ENCODE data around the gene CHMP1B. TPM values are rescaled to one million over a fixed set of nuclear protein-coding genes. Genes with fewer than 3 reads are reported as not detected.

Gene CHMP1B
- total RNA-seq, 1 donor from 2014 or later, result 50.3 TPM

DNA sequence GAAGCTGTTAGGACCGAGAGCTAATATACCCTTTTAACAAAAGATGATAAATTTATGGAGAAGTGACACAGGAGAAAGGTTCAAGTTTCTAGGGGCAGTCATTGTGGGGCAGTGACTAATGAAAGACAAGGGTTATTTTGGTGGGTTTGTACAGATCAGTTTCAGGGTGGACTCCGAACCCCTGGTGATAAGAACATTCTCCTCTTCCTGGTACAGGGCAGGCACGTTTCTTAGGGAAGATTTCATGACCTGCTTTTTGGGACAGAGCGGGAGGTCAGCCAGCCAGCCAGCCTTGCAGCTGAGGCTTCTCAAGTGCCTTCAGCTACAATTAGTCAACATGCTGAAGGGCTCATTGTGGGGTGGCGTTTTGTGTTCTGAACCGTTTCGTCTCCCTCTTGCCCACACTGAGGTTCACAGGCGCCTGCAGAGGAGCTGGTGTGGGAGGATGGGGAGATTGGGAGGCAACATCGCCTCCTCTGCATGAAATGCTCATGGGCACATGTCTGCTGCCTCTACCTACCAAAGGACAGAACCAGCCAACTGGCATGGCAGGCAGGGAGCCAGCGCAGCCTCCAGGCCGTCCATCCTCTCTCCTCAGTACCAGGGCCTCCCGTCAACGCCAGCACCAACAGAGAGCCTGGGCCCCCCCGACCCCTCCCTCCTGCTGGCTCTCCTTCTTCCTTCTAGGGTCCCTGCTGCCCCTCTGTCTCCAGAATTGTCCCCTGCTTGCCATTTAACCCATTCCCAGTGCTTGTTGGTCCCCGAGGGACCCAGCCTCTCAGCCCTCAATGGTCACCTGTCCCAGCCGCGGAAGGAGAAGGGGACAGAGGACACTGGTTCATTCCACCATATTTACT, 9.6 kb downstream of the CHMP1B start:
- Mint-ChIP-seq H3K9me3 (ENCODE audit: unreplicated experiment) (no peaks in the 10 kb centered on the region), H3K4me3 (ENCODE audit: unreplicated experiment) (no peak overlapping the region), H3K36me3 (ENCODE audit: unreplicated experiment) (no peaks in the 10 kb centered on the region), H3K4me1 (ENCODE audit: unreplicated experiment) (peaks cover 54% of the 10 kb centered on the region), H3K27me3 (ENCODE audit: unreplicated experiment) (peaks cover 5% of the 10 kb centered on the region), H3K27ac (ENCODE audit: unreplicated experiment) (no peak overlapping the region)
- TF ChIP-seq, protein P1, sequence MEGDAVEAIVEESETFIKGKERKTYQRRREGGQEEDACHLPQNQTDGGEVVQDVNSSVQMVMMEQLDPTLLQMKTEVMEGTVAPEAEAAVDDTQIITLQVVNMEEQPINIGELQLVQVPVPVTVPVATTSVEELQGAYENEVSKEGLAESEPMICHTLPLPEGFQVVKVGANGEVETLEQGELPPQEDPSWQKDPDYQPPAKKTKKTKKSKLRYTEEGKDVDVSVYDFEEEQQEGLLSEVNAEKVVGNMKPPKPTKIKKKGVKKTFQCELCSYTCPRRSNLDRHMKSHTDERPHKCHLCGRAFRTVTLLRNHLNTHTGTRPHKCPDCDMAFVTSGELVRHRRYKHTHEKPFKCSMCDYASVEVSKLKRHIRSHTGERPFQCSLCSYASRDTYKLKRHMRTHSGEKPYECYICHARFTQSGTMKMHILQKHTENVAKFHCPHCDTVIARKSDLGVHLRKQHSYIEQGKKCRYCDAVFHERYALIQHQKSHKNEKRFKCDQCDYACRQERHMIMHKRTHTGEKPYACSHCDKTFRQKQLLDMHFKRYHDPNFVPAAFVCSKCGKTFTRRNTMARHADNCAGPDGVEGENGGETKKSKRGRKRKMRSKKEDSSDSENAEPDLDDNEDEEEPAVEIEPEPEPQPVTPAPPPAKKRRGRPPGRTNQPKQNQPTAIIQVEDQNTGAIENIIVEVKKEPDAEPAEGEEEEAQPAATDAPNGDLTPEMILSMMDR (IDR thresholded peaks at IDR 0.05), result no peak
- DNase-seq (ENCODE audit: extremely low spot score, unreplicated experiment), result no peak

DNA sequence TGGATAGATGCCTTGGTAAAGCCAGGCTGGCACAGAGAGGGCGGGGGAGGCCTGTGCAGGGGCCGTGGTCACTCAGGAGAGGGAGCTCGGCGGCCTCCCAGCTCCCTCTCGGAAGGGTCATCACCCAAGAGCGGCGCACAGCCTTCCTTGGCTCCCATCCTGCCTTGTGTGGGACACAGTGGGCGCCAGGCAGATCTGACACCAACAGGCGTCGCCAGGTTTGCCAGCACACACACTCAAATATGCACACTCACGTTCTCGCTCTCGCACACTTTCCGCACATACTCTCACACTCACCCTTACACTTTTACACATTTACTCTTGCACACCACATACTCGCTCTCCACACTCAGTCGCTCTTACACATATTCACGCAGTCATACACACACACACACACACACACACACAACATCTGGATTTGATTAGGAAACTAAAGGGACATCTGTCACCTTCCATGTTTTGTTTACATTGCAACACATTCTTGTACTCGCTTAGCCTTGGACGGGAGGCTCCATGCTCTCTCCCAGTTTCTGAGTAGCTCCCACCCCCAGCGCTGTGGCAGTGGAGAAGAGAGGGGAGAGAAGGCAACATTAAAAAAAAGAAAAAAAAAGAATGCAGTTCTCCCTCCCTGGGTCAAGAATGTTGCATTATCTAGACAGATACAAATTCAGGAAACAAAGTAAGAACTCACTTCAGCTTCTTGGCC, 10.5 kb downstream of the CHMP1B start:
- TF ChIP-seq, protein P1 (IDR thresholded peaks at IDR 0.05), result no peak
- no peaks in the 10 kb centered on the region for H3K36me3 Mint-ChIP-seq (ENCODE audit: unreplicated experiment)
- no peak overlapping the region for H3K4me3 Mint-ChIP-seq (ENCODE audit: unreplicated experiment)
- no peak for DNase-seq (ENCODE audit: extremely low spot score, unreplicated experiment)
- no peaks in the 10 kb centered on the region for H3K9me3 Mint-ChIP-seq (ENCODE audit: unreplicated experiment)
- H3K4me1 Mint-ChIP-seq (ENCODE audit: unreplicated experiment), result peaks cover 45% of the 10 kb centered on the region
- no peak overlapping the region for H3K27ac Mint-ChIP-seq (ENCODE audit: unreplicated experiment)
- peaks cover 5% of the 10 kb centered on the region for H3K27me3 Mint-ChIP-seq (ENCODE audit: unreplicated experiment)

DNA sequence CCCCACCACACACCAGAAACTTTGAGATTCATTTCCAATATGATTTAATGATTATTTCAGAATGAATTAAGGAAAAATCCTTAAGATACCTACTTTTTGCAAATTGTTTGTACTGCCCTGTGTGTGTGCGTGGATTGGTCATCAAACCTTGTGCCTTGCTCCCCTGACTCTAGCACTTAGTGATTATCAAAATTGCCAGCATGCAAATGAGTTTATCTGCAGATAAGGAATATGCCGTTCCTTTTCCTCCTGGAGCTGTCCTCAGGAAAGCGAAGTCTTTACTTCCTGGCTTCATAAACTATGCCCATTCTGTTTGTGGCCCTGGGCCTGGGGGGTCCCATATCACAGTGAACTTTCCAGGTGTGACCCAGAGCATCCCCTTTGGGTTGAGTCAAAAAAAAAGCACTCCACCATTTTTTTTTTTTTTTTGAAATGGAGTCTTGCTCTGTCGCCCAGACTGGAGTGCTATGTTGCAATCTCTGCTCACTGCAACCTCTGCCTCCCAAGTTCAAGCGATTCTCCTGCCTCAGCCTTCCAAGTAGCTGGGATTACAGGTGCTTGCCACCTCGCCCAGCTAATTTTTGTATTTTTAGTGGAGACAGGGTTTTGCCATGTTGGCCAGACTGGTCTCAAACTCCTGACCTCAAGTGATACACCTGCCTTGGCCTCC, 11.4 kb downstream of the CHMP1B start:
- Mint-ChIP-seq H3K9me3 (ENCODE audit: unreplicated experiment) (no peaks in the 10 kb centered on the region), H3K27me3 (ENCODE audit: unreplicated experiment) (peaks cover 5% of the 10 kb centered on the region), H3K27ac (ENCODE audit: unreplicated experiment) (no peak overlapping the region), H3K4me1 (ENCODE audit: unreplicated experiment) (peaks cover 37% of the 10 kb centered on the region), H3K4me3 (ENCODE audit: unreplicated experiment) (no peak overlapping the region), H3K36me3 (ENCODE audit: unreplicated experiment) (no peaks in the 10 kb centered on the region)
- DNase-seq (ENCODE audit: extremely low spot score, unreplicated experiment), result no peak
- TF ChIP-seq, protein P1 (IDR thresholded peaks at IDR 0.05), result no peak

DNA sequence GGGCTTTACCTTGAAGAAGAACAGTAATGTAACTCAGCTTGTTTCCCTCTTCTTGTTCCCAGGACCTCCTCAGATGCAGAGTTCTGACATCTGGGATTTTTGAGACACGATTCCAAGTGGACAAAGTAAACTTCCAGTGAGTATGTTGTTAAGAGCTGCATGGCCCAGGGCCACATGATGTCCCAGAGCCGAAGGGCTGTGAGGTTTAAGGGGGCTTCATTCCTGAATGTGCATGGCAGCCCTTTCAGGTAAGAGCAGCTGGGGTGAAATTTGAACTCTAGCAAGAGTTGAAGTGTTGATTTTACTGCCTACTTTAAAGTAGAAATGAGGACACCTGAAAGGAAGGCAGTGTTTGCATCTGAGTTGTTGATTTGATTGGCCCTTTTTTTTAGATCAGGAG, 13.3 kb downstream of the CHMP1B start:
- Mint-ChIP-seq H3K4me3 (ENCODE audit: unreplicated experiment) (no peak overlapping the region), H3K9me3 (ENCODE audit: unreplicated experiment) (no peaks in the 10 kb centered on the region), H3K4me1 (ENCODE audit: unreplicated experiment) (peaks cover 18% of the 10 kb centered on the region), H3K27ac (ENCODE audit: unreplicated experiment) (no peak overlapping the region), H3K36me3 (ENCODE audit: unreplicated experiment) (no peaks in the 10 kb centered on the region), H3K27me3 (ENCODE audit: unreplicated experiment) (peaks cover 5% of the 10 kb centered on the region)
- TF ChIP-seq, protein P1 (IDR thresholded peaks at IDR 0.05), result no peak
- no peak for DNase-seq (ENCODE audit: extremely low spot score, unreplicated experiment)

GRCh38 chr18:11865071-11865470, 13.9 kb downstream of the CHMP1B start:
- Mint-ChIP-seq H3K9me3 (ENCODE audit: unreplicated experiment) (no peaks in the 10 kb centered on the region), H3K36me3 (ENCODE audit: unreplicated experiment) (no peaks in the 10 kb centered on the region), H3K27me3 (ENCODE audit: unreplicated experiment) (peaks cover 5% of the 10 kb centered on the region), H3K4me3 (ENCODE audit: unreplicated experiment) (no peak overlapping the region), H3K4me1 (ENCODE audit: unreplicated experiment) (peaks cover 15% of the 10 kb centered on the region), H3K27ac (ENCODE audit: unreplicated experiment) (no peak overlapping the region)
- TF ChIP-seq, protein P1 (IDR thresholded peaks at IDR 0.05), result no peak
- DNase-seq (ENCODE audit: extremely low spot score, unreplicated experiment), result no peak

All from osteocyte (in vitro differentiated cells).